OCI-LY1 (cell line): Measurements from ENCODE around the gene GDF9.

Experiments
- H2AFZ ChIP-seq: fragments of 200-600 bp; sonication (generic), shearing (Covaris generic); 2 replicates; pipeline ENCODE4 v1.6.0; 2014; ENCODE audit warnings: antibody characterized with exemption, mild to moderate bottlenecking, low read length
- H3F3A ChIP-seq: fragments of 200-600 bp; sonication (generic), shearing (Covaris generic); 2 replicates; pipeline ENCODE4 v1.6.0; 2014; ENCODE audit warnings: mild to moderate bottlenecking, antibody characterized with exemption, low read length, moderate library complexity; ENCODE audit not compliant: insufficient read depth
- H3K27ac ChIP-seq: fragments of 200-600 bp; sonication (generic); 2 replicates; pipeline ENCODE4 v1.5.1; 2014; ENCODE audit warnings: low read length, mixed run types, mild to moderate bottlenecking, low read depth; ENCODE audit not compliant: poor library complexity, severe bottlenecking
- H3K27me3 ChIP-seq: fragments of 200-600 bp; sonication (generic); 2 replicates; pipeline ENCODE4 v1.6.0; 2014; ENCODE audit warnings: antibody characterized with exemption, mild to moderate bottlenecking, low read length, moderate library complexity; ENCODE audit not compliant: insufficient read depth
- H3K36me3 ChIP-seq: fragments of 200-600 bp; sonication (generic); 2 replicates; pipeline ENCODE4 v1.6.1; 2014; ENCODE audit warnings: mild to moderate bottlenecking, antibody characterized with exemption, low read length, moderate library complexity, mixed read lengths; ENCODE audit not compliant: insufficient read depth
- H3K4me1 ChIP-seq: fragments of 200-600 bp; sonication (generic); 2 replicates; pipeline ENCODE4 v1.5.1; 2014; ENCODE audit warnings: mild to moderate bottlenecking, low read length, moderate library complexity; ENCODE audit not compliant: insufficient read depth, severe bottlenecking
- H3K4me2 ChIP-seq: fragments of 200-600 bp; sonication (generic), shearing (Covaris generic); 2 replicates; pipeline ENCODE4 v1.6.1; 2014; ENCODE audit warnings: low read length
- H3K4me3 ChIP-seq: fragments of 200-600 bp; sonication (generic); 2 replicates; pipeline ENCODE4 v1.5.1; 2014; ENCODE audit warnings: low read length, low read depth, mild to moderate bottlenecking, mixed read lengths; ENCODE audit not compliant: poor library complexity, severe bottlenecking
- H3K79me2 ChIP-seq: fragments of 200-600 bp; shearing (Covaris generic); 2 replicates; pipeline ENCODE4 v1.6.1; 2016; ENCODE audit warnings: mixed run types, low read length, mixed read lengths; ENCODE audit not compliant: insufficient read depth
- H3K9ac ChIP-seq: fragments of 200-600 bp; sonication (generic), shearing (Covaris generic); 2 replicates; pipeline ENCODE4 v1.6.1; 2014; ENCODE audit warnings: mild to moderate bottlenecking, low read length, mixed read lengths
- H3K9me2 ChIP-seq: fragments of 200-600 bp; sonication (generic), shearing (Covaris generic); 2 replicates; pipeline ENCODE4 v1.6.1; 2014; ENCODE audit warnings: low read depth, mild to moderate bottlenecking, low read length, mixed read lengths
- H3K9me3 ChIP-seq: fragments of 200-600 bp; shearing (Covaris generic); 2 replicates; pipeline ENCODE4 v1.6.1; 2014; ENCODE audit warnings: low read length, mixed read lengths
- H4K20me1 ChIP-seq: fragments of 200-600 bp; sonication (generic), shearing (Covaris generic); 2 replicates; pipeline ENCODE4 v1.6.0; 2016; ENCODE audit warnings: mild to moderate bottlenecking, low read length; ENCODE audit not compliant: insufficient read depth
- EZH2 ChIP-seq: fragments of 200-600 bp; sonication (generic), shearing (Covaris generic); IDR thresholded peaks from 2 replicates; pipeline ENCODE4 v1.8.0; 2017; ENCODE audit warnings: borderline replicate concordance, mixed run types, mild to moderate bottlenecking, antibody characterized with exemption, low read length, moderate library complexity, mixed read lengths
- TF ChIP-seq, protein P1 (sequence below): fragments of 200-600 bp; sonication (generic), shearing (Covaris generic); IDR thresholded peaks from 2 replicates; pipeline ENCODE4 v1.5.1; 2017; ENCODE audit warnings: mild to moderate bottlenecking, antibody characterized with exemption, low read length, moderate library complexity, mixed read lengths

The GDF9 gene

GRCh38 chr5:132819468-132819867 is 46.8 kb downstream of the GDF9 start:
- no peak overlapping the region for H2AFZ ChIP-seq
- H3K9me3 ChIP-seq, result no peaks in the 10 kb centered on the region
- no peaks in the 10 kb centered on the region; the same call in 1 of the 2 replicates for H3K27me3 ChIP-seq
- H3K4me3 ChIP-seq, result peak overlapping the region; percentile 27
- H3K79me2 ChIP-seq, result no peaks in the 10 kb centered on the region
- H3K9ac ChIP-seq, result no peak overlapping the region
- TF ChIP-seq, protein P1, sequence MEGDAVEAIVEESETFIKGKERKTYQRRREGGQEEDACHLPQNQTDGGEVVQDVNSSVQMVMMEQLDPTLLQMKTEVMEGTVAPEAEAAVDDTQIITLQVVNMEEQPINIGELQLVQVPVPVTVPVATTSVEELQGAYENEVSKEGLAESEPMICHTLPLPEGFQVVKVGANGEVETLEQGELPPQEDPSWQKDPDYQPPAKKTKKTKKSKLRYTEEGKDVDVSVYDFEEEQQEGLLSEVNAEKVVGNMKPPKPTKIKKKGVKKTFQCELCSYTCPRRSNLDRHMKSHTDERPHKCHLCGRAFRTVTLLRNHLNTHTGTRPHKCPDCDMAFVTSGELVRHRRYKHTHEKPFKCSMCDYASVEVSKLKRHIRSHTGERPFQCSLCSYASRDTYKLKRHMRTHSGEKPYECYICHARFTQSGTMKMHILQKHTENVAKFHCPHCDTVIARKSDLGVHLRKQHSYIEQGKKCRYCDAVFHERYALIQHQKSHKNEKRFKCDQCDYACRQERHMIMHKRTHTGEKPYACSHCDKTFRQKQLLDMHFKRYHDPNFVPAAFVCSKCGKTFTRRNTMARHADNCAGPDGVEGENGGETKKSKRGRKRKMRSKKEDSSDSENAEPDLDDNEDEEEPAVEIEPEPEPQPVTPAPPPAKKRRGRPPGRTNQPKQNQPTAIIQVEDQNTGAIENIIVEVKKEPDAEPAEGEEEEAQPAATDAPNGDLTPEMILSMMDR, result no peak
- TF ChIP-seq EZH2, result no peak
- H4K20me1 ChIP-seq, result no peaks in the 10 kb centered on the region
- peak overlapping the region; percentile 20; the same call in 1 of the 2 replicates for H3K4me2 ChIP-seq
- no peaks in the 10 kb centered on the region for H3K36me3 ChIP-seq
- no peaks in the 10 kb centered on the region for H3F3A ChIP-seq
- no peaks in the 10 kb centered on the region for H3K9me2 ChIP-seq
- H3K4me1 ChIP-seq, result peaks cover 8% of the 10 kb centered on the region
- H3K27ac ChIP-seq, result no peak overlapping the region

- Histone ChIP-seq H3K27me3 (peaks cover 4% of the 10 kb centered on the region), H3K79me2 (no peaks in the 10 kb centered on the region), H3K4me2 (no peak overlapping the region), H2AFZ (no peak overlapping the region), H3K9ac (no peak overlapping the region), H3K4me3 (no peak overlapping the region), H3K27ac (no peak overlapping the region), H3K4me1 (peaks cover 12% of the 10 kb centered on the region), H3F3A (no peaks in the 10 kb centered on the region), H4K20me1 (no peaks in the 10 kb centered on the region), H3K36me3 (no peaks in the 10 kb centered on the region), H3K9me2 (no peaks in the 10 kb centered on the region), H3K9me3 (no peaks in the 10 kb centered on the region)
- TF ChIP-seq, protein P1, result no peak
- TF ChIP-seq EZH2, result no peak
Observed at GRCh38 chr5:132817011-132817410, 49.3 kb downstream of the GDF9 start.

GRCh38 chr5:132816554-132816953 is 49.7 kb downstream of the GDF9 start:
- Histone ChIP-seq H3K4me1 (peaks cover 12% of the 10 kb centered on the region), H3F3A (no peaks in the 10 kb centered on the region)

More at GRCh38 chr5:132816554-132816953, 49.7 kb downstream of the GDF9 start:
- TF ChIP-seq, protein P1, result no peak
- TF ChIP-seq EZH2, result no peak
- no peak overlapping the region for H3K4me2 ChIP-seq
- H3K9me3 ChIP-seq, result no peaks in the 10 kb centered on the region
- no peaks in the 10 kb centered on the region for H4K20me1 ChIP-seq
- H3K4me3 ChIP-seq, result no peak overlapping the region
- H3K27me3 ChIP-seq, result peaks cover 6% of the 10 kb centered on the region
- H3K79me2 ChIP-seq, result no peaks in the 10 kb centered on the region
- H2AFZ ChIP-seq, result no peak overlapping the region
- no peaks in the 10 kb centered on the region for H3K36me3 ChIP-seq
- H3K9me2 ChIP-seq, result no peaks in the 10 kb centered on the region
- H3K27ac ChIP-seq, result no peak overlapping the region
- H3K9ac ChIP-seq, result no peak overlapping the region
